IPS DF 19.7 (cell line): Measurements from ENCODE around the gene WNT4.

Experiments
- DNase-seq: peaks from one replicate; pipeline ENCODE4 v3.0.0-alpha.2; 2013; ENCODE audit warnings: low read depth, low spot score

The WNT4 gene

DNA sequence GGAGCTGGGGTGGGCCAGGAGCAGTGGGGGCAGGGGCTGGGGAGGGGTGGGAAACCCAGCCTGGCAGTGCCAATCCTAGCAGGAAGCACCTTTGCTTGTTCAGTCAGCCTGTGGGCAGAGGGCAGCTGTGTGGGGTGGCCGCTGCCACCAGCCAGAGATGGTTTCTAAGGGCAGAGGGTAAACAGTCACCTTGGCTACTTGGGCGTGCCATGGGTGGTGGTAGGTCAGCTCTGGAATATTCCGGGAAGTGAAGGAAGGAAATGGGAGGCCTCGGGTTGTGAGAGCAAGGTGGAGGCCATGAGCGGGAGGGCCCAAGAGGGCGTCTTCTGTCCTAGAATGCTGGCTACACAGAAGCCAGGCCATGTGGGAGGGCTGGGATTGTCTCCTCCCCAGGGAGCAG lies 20.7 kb upstream of the WNT4 start:
- no peak for DNase-seq

DNA sequence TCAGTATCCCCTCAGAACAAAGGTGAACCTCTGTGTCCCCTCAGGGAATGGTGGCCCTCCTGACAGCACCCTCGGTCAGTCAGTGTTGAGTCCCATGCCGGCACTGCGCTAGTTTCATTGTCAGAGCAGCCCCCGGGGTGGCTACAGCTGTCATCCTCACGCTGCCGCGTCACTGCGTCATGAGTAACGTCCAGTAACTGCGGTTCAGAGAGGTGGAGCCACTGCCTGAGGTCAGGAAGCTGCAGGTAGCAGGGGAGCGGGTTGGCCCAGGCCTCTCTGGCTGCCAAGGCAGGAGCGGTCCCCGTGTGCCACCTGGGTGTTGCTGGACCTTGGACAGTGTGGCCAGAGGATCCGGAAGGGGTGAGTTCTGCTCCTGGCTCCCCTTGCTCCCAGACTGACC lies 20.2 kb upstream of the WNT4 start:
- DNase-seq: no peak

- DNase-seq: no peak
Observed at GRCh38 chr1:22159891-22160290, 17.0 kb upstream of the WNT4 start.

DNA sequence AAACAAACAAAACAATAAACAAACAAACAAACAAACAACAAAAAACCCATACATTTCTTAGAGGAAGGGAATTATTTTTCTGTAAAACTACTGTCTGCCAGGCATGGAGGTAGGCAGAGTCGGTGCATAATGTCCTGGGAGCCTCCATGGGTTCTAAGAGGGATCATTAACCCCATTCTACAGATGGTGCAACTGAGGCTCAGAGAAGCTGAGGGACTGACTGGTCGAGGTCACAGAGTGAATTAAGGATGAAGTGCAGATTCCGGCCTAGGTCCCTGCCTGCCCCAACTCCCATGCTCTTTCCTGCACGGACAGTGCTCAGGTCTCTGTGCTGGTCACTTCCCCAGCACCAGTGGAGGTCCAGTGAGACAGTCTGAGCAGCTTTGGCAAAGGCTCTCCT lies 15.8 kb upstream of the WNT4 start:
- DNase-seq: no peak

- DNase-seq: no peak
Observed at GRCh38 chr1:22157359-22157966, 14.6 kb upstream of the WNT4 start.

DNA sequence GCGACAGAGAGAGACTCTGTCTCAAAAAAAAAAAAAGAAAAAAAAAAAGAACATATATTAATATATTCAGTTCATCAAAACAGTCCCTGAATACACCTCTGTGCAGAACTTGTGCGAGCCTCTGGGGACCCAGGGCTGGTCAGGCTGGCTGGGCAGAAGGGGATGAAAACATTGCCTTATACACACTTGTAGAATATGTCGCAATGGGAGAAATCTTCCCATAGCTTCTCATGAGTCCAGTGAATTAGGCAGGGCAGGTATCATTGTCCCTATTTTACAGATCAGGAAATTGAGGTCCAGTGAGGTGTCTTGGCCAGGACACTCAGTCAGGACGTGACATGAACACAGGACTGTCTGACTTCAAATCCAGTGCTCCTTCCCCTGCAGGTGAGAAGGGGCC lies 12.6 kb upstream of the WNT4 start:
- DNase-seq: no peak

- no peak for DNase-seq
Observed at GRCh38 chr1:22154626-22155025, 11.7 kb upstream of the WNT4 start.

- DNase-seq: no peak
Observed at GRCh38 chr1:22153660-22154437, 11.0 kb upstream of the WNT4 start.

- DNase-seq: no peak
Observed at GRCh38 chr1:22150923-22151322, 8.0 kb upstream of the WNT4 start.

- no peak for DNase-seq
Observed at GRCh38 chr1:22142315-22143064, 407 bp downstream of the WNT4 start.

- no peak for DNase-seq
Observed at GRCh38 chr1:22141554-22142314, 1.2 kb downstream of the WNT4 start.

DNA sequence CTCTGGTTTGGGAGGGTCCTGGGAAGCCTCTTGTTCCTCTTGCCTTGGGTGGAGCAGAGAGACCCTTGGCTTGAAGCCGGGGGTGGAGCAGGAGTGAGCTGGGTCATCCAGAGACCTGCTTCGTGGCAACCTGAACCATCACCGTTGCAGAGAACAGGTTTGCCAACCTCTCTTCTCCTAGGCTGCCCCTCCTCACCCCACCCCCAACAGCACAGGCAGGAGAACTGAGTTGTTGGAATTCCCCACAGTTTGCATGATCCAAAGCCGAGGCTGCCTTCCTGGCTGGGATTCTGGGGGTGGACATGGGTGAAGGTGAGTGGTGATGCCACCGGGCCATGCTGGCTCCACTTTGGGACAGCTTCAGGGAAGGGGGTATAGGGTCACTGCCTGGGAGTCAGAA lies 2.2 kb downstream of the WNT4 start:
- no peak for DNase-seq

GRCh38 chr1:22139817-22140216 lies 3.1 kb downstream of the WNT4 start:
- no peak for DNase-seq

DNA sequence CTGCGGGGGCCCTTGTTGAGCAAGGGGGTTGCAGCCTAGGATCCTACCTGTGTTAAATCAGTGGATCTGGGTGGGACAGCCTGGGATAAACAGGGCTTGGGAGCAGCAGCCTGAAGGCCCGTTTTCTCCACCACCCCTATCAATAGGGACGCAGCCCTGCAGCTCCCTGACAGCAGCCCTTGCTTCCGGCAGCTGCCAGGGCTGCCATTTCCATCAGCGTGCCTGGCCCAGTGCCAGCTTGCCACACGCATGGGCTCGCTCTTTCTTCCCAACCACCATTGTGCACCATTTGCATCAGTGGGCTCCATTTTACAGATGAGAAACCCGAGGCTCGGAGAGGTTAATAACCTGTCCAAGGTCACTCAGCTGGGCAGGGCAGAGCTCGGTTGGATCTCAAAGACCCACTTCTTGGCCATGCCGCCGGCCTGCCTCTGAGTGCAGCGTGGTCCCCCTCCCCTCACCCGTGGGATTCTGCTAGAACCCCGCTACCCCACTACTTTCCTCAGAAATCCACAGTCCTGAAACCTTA lies 3.8 kb downstream of the WNT4 start:
- no peak for DNase-seq

DNA sequence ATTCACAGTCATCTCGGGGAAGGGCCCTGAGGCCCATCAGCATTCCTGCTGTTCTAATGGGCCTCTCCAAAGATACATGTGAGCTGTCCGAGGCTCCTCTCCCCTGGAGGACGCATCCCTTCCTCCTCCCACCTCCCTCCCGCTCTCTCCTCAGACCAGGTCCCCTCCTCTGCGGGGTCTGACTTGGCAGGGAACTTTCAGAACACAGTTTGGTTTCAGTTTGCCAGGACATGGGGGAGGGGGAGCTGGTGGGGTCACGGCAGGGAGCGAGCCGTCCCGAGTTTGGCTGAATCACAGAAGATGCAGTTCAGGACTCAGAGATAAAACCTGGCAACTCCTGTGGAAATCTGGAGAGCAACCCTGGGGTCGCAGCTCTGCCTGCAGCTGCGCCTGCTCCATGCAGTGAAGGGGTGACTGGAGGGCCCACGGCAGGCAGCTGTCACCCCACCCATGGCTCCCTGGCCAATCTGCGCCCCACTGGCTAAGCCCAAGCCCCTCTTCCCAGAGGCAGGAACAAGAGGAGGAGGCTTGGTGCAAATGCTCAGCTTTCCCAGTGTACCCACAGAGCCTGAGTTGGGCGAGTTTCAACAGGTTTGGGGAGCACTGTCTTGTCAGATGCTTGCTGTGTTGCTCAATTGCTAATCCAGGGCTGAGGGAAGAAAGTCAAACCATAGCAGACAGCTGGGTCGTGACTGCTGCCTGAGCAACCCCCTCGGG lies 5.7 kb downstream of the WNT4 start:
- DNase-seq: no peak

DNA sequence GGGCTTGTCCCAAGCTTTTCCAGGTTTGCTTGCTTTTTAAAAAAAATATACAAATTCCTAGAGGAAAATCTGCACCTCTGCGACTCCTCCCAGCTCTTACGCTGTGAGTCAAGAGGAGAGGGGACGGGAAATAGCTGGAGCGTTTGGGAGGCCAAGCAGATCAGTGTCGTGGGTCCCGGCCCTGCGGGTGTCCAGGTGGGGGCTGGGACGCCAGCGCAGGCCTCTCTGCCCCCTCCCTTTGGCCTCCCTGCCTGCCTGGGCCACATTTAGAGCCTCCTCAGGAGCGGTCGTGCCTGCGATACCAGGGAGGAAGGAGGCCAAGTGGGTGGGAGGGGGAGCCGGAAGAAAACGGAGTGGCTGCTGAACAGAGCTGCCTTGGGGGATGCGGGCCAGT lies 9.0 kb downstream of the WNT4 start:
- no peak for DNase-seq

- DNase-seq: no peak
Observed at GRCh38 chr1:22133247-22133930, 9.5 kb downstream of the WNT4 start.

DNA sequence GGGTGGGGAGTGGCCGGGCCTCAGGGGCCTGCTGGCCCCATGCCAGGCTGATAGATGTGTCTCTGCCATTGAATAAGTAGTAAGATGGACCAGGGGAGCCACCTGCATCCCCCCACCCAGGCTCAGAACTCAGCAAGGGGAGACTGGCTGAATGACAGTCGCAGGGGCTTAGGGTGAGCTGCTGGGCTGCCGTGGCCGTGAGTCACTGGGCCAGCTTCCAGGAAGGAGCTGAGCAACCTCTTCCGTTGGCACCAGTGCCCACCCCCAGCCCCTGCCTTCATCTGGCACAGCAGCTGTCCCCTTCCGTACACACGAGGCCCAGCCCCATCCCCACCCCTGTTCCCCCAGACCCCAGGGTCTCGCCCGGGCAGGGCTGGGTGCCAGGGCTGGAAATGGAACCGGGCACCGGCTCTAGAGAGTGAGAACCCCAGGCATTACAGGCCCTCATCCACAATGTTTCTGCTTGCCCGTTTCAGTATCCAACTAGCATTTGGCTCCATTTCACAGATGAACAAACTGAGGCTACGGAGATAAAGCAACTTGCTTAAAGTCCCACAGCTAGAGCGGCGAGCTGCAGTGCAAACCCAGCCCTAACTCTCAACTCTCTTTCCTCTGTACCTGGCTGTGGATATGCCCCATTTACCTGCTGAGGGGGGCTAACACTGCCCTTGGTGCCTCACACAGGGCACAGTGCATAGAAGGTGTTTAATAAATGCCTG lies 10.2 kb downstream of the WNT4 start:
- DNase-seq: no peak

- no peak for DNase-seq
Observed at GRCh38 chr1:22131875-22132486, 10.9 kb downstream of the WNT4 start.

DNA sequence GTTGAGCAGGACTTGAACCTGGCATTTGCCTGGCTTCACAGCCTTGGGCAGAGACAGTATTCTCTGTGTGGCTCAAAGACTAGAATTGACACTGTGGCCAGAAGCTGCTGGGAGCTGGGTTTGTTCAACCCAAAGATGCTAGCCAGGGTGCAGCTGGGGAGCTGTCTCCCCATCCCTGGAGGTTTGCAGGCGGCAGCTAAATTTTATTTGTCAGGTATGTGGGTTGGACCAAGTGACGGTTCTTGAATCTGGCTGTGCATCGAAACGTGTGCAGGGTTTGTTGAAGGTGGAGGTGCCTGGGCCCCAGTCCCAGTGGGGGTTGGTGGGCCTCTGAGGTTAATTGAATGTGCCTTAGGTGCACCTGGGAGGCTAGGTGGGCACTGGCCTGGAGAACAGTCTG lies 11.8 kb downstream of the WNT4 start:
- no peak for DNase-seq
